Mesenchymal stem cell (in vitro differentiated cells and primary cell): ENCODE results near the gene NME3.

ENCODE experiments used
- DNase-seq: peaks from one replicate; pipeline ENCODE4 v3.0.0-alpha.2; 2013
- H2AFZ ChIP-seq: one replicate; pipeline ENCODE4 v1.6.1; 2013; ENCODE audit warnings: low read depth, mild to moderate bottlenecking, control low read depth, inconsistent platforms, low read length, moderate library complexity
- H2AK5ac ChIP-seq: 2 replicates; pipeline ENCODE4 v1.6.1; 2013; ENCODE audit warnings: low read length, moderate library complexity, mild to moderate bottlenecking, inconsistent platforms; ENCODE audit not compliant: severe bottlenecking
- H2BK120ac ChIP-seq: one replicate; pipeline ENCODE4 v1.6.1; 2013; ENCODE audit warnings: low read depth, mild to moderate bottlenecking, inconsistent platforms, low read length, moderate library complexity
- H2BK12ac ChIP-seq, 2 experiments: one replicate each; pipeline ENCODE4 v1.6.1; 2013; ENCODE audit warnings: inconsistent platforms in 2 of 2, low read length in 2 of 2, mild to moderate bottlenecking in 2 of 2, moderate library complexity in 2 of 2, control low read depth in 1 of 2
- H2BK15ac ChIP-seq: one replicate; pipeline ENCODE4 v1.6.1; 2013; ENCODE audit warnings: mild to moderate bottlenecking, low read depth, inconsistent platforms; ENCODE audit not compliant: poor library complexity, severe bottlenecking
- H2BK5ac ChIP-seq: 2 replicates; pipeline ENCODE4 v1.6.1; 2013; ENCODE audit warnings: low read depth, mild to moderate bottlenecking, low read length, control low read depth, inconsistent platforms; ENCODE audit not compliant: poor library complexity, severe bottlenecking
- H3K14ac ChIP-seq, 2 experiments: one replicate each; pipeline ENCODE4 v1.6.1; 2013; ENCODE audit warnings: inconsistent platforms in 2 of 2, low read length in 2 of 2, control low read depth in 1 of 2, mild to moderate bottlenecking in 1 of 2, moderate library complexity in 1 of 2
- H3K18ac ChIP-seq, 2 experiments: one replicate each; pipeline ENCODE4 v1.6.1; 2013; ENCODE audit warnings: inconsistent platforms in 2 of 2, low read length in 2 of 2, control low read depth in 1 of 2, low read depth in 1 of 2, mild to moderate bottlenecking in 1 of 2
- H3K23ac ChIP-seq, 2 experiments: one replicate each; pipeline ENCODE4 v1.6.1; 2013; ENCODE audit warnings: inconsistent platforms in 2 of 2, low read length in 2 of 2, mild to moderate bottlenecking in 2 of 2, moderate library complexity in 2 of 2, control low read depth in 1 of 2
- H3K27ac ChIP-seq: 2 replicates; pipeline ENCODE4 v1.5.1; 2013; ENCODE audit warnings: mild to moderate bottlenecking, moderate library complexity, low read length, control low read depth, inconsistent platforms; ENCODE audit not compliant: poor library complexity, severe bottlenecking
- H3K27me3 ChIP-seq, 2 experiments: 2 replicates each; pipeline versions ENCODE4 v1.6.1 to v1.7.0; 2013; ENCODE audit warnings: low read length in 2 of 2, mild to moderate bottlenecking in 2 of 2, moderate library complexity in 2 of 2, control low read depth in 1 of 2, inconsistent platforms in 1 of 2; ENCODE audit not compliant: control insufficient read depth in 1 of 2, insufficient read depth in 1 of 2
- H3K36me3 ChIP-seq, 2 experiments: 2 replicates each; pipeline versions ENCODE4 v1.6.1 to v1.7.0; 2013; ENCODE audit warnings: low read length in 2 of 2, control low read depth in 1 of 2, inconsistent platforms in 1 of 2, low read depth in 1 of 2, mild to moderate bottlenecking in 1 of 2; ENCODE audit not compliant: insufficient read depth in 2 of 2, control insufficient read depth in 1 of 2
- H3K4ac ChIP-seq, 2 experiments: one replicate each; pipeline ENCODE4 v1.6.1; 2013; ENCODE audit warnings: inconsistent platforms in 2 of 2, low read length in 2 of 2, mild to moderate bottlenecking in 2 of 2, moderate library complexity in 2 of 2, control low read depth in 1 of 2, low read depth in 1 of 2
- H3K4me1 ChIP-seq: 2 replicates; pipeline ENCODE4 v1.6.1; 2013; ENCODE audit warnings: low read depth, low read length, control low read depth; ENCODE audit not compliant: control insufficient read depth, insufficient read depth
- H3K4me2 ChIP-seq: 2 replicates; pipeline ENCODE4 v1.6.1; 2013; ENCODE audit warnings: low read length, mild to moderate bottlenecking, inconsistent platforms; ENCODE audit not compliant: poor library complexity, severe bottlenecking
- H3K4me3 ChIP-seq, 2 experiments: 2 replicates each; pipeline versions ENCODE4 v1.5.1 to v1.7.0; 2013; ENCODE audit warnings: low read length in 2 of 2, mild to moderate bottlenecking in 2 of 2, control low read depth in 1 of 2, low read depth in 1 of 2; ENCODE audit not compliant: insufficient read depth in 1 of 2
- H3K79me1 ChIP-seq: replicated peaks from 2 replicates; pipeline ENCODE4 v1.6.1; 2013; ENCODE audit warnings: mild to moderate bottlenecking, control low read depth, low read length, inconsistent platforms; ENCODE audit not compliant: poor library complexity, severe bottlenecking
- H3K9ac ChIP-seq: 2 replicates; pipeline ENCODE4 v1.7.0; 2013; ENCODE audit warnings: mild to moderate bottlenecking, low read length, moderate library complexity
- H3K9me3 ChIP-seq: 2 replicates; pipeline ENCODE4 v1.7.0; 2013; ENCODE audit warnings: mild to moderate bottlenecking, low read length; ENCODE audit not compliant: control insufficient read depth
- H4K8ac ChIP-seq: one replicate; pipeline ENCODE4 v1.6.1; 2013; ENCODE audit warnings: inconsistent platforms, mild to moderate bottlenecking, low read length, moderate library complexity
- H4K91ac ChIP-seq: one replicate; pipeline ENCODE4 v1.6.1; 2013; ENCODE audit warnings: mild to moderate bottlenecking, low read length, inconsistent platforms
- WGBS: methylation state at CpG from one replicate; pipeline ENCODE4 v1.1.7; 2013; ENCODE audit warnings: mixed read lengths; 5-methylcytosine and 5-hydroxymethylcytosine counted together
- small RNA-seq: library from polyadenylated mRNA; stranded (forward); fragments of <200 nt; extraction: miRNeasy Mini kit (QIAGEN cat#:217004); gene quantifications from one replicate; pipeline ENCODE3, GENCODE V24; 2013; ENCODE audit warnings: low read depth

The NME3 gene

DNA sequence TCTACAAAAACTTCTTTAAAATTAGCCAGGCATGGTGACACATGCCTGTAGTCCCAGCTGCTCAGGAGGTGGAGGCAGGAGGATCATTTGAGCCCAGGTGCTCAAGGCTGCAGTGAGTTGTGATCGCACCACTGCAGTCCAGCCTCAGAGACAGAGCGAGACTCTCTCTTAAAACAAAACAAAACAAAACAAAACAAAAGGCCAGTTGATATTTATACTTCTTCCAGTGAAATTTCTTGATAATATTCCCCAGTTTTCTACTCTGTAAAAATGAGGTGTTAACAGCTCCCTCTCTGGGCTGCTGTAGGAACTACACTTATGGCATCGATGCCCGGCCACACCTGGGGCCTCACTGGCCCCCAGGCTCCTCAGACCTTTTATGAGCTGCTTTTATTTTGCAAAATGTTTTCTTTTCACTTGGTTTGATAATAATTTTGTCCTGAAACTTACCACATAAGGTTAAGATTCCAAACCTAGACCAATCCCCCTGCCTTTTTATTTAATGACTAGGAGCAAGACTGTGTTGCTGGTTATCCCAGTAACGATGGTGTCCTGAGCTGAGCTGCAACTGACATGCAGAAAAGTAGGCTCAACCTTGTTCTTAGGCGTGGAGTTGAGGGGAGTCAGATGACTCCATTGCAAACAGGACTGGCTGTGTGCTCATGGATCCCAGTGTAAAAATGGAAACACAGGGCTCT, 47.7 kb downstream of the NME3 start:
- H3K18ac ChIP-seq, result no peak overlapping the region
- 55% methylated on average over 5 of the region's 6 CpGs for WGBS
- H3K79me1 ChIP-seq, result peaks cover 36% of the 10 kb centered on the region
- no peak overlapping the region for H3K4ac ChIP-seq
- no peak overlapping the region for H2AFZ ChIP-seq
- H3K27me3 ChIP-seq, result no peaks in the 10 kb centered on the region
- no peak overlapping the region for H2BK12ac ChIP-seq
- H4K91ac ChIP-seq, result no peak overlapping the region
- H2AK5ac ChIP-seq, result peak overlapping the region; percentile 17
- H3K36me3 ChIP-seq, result peaks cover 30 to 38% of the 10 kb centered on the region in 2 experiments
- peak overlapping the region; percentile 39 for H3K9ac ChIP-seq
- peak overlapping the region; percentile 62 for H2BK120ac ChIP-seq
- H3K23ac ChIP-seq, result no peak overlapping the region
- H2BK5ac ChIP-seq, result no peak overlapping the region
- no peak overlapping the region for H3K4me2 ChIP-seq
- peaks cover 19% of the 10 kb centered on the region for H3K4me1 ChIP-seq
- peak; percentile 56 for DNase-seq
- H3K14ac ChIP-seq, result no peak overlapping the region
- H3K27ac ChIP-seq, result peak overlapping the region; percentile 52
- H4K8ac ChIP-seq, result no peak overlapping the region
- H3K9me3 ChIP-seq, result no peaks in the 10 kb centered on the region
- H3K4me3 ChIP-seq, result no peak overlapping the region
- peak overlapping the region; percentile 38 for H2BK15ac ChIP-seq

DNA sequence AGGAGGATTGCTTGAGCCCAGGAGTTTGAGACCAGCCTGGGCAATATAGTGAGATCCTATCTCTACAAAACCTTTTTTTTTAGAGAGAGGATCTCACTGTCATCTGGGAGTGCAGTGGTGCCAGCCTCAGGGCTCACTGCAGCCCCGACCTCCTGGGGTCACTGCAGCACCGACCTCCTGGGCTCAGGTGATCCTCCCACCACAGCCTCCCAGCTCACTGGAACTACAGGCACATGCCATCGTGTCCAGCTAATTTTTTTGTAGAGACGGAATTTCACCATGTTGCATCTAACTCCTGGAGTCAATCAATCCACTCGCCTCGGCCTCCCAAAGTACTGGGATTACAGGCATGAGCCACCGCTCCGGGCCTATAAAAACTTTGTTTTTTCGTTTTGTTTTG, 50.0 kb downstream of the NME3 start:
- Histone ChIP-seq H3K79me1 (peaks cover 18% of the 10 kb centered on the region), H3K4ac (no peak overlapping the region), H3K18ac (peak overlapping the region in 1 of 2 experiments; percentile 9), H4K91ac (no peak overlapping the region), H3K27me3 (no peaks in the 10 kb centered on the region), H3K14ac (no peak overlapping the region), H2BK120ac (no peak overlapping the region), H3K23ac (no peak overlapping the region), H3K9me3 (no peaks in the 10 kb centered on the region), H3K9ac (no peak overlapping the region), H2BK12ac (no peak overlapping the region), H2BK5ac (no peak overlapping the region), H3K4me1 (peaks cover 28% of the 10 kb centered on the region), H3K27ac (peak overlapping the region; percentile 2), H2AFZ (no peak overlapping the region), H2AK5ac (no peak overlapping the region), H3K4me2 (no peak overlapping the region), H4K8ac (peak overlapping the region; percentile 35), H3K4me3 (no peak overlapping the region), H3K36me3 (peaks cover 10 to 16% of the 10 kb centered on the region in 2 experiments), H2BK15ac (no peak overlapping the region)
- DNase-seq, result no peak
- WGBS, result 91% methylated on average over 9 of the region's 9 CpGs

Small RNA genes within 50 kb of the gene (small RNA-seq; reads per million reads assigned to genes)
- gene MIR3177, result 29.6 reads per million, percentile 89 among the genes with 10 or more reads in this experiment
